GM12878 (cell line): ENCODE results near the gene TMEM255B. TPM values are rescaled to one million over a fixed set of nuclear protein-coding genes. Genes with fewer than 3 reads are reported as not detected.

ENCODE experiments used
- ATAC-seq: fragments of 200-7000 bp; cut with Tn5 transposase; 3 replicates; pipeline ENCODE4 v1.9.1; 2020; ENCODE audit warnings: mild to moderate bottlenecking, moderate library complexity
- BruUV-seq: library from RNA; stranded (reverse); fragments of 400-500 nt; replicated peaks from 2 replicates; lab custom pipeline; 2021; lab: Mats Ljungman, UMichigan
- CTCF ChIA-PET: fragments of 300-600 bp; sonication (Branson Sonifier 250); formaldehyde crosslinking; extraction: SDS; loops from one replicate; lab custom pipeline; 2021; ENCODE audit warnings: inconsistent platforms; lab: Yijun Ruan, JAX
- POLR2A ChIA-PET: fragments of 350-600 bp; formaldehyde crosslinking; extraction: SDS; loops from one replicate; lab custom pipeline; 2021; ENCODE audit warnings: inconsistent platforms; lab: Charles Lee
- RAD21 ChIA-PET: fragments of 300-600 bp; sonication (Branson Sonifier 250); formaldehyde crosslinking; loops from one replicate; lab custom pipeline; 2023; ENCODE audit warnings: antibody characterized with exemption; ENCODE audit not compliant: unreplicated experiment; lab: Charles Lee
- SMC1A ChIA-PET: fragments of 300-600 bp; sonication (Branson Sonifier 250); formaldehyde crosslinking; loops from one replicate; lab custom pipeline; 2023; ENCODE audit not compliant: unreplicated experiment, uncharacterized antibody; lab: Charles Lee
- DNase-seq: peaks from one replicate; pipeline ENCODE4 v3.0.0-alpha.2; 2011; ENCODE audit warnings: low read depth, low spot score
- FAIRE-seq: peaks from 3 replicates; lab custom pipeline; 2011; peaks lifted over from hg19 to GRCh38; lab: Jason Lieb, UNC
- H2AFZ ChIP-seq: 2 replicates; pipeline ENCODE4 v1.6.0; 2011; ENCODE audit warnings: low read depth, low read length, control low read depth; ENCODE audit not compliant: control insufficient read depth
- H3K27ac ChIP-seq: 2 replicates; pipeline ENCODE4 v1.5.1; 2011; ENCODE audit warnings: control low read depth; ENCODE audit not compliant: control insufficient read depth, insufficient read depth
- H3K27me3 ChIP-seq, 2 experiments: replicated peaks in 1 of 2; 2 replicates each; pipeline versions ENCODE4 v1.6.0 to v1.6.1; 2011; ENCODE audit warnings: low read length in 1 of 2; ENCODE audit not compliant: control insufficient read depth in 2 of 2, insufficient read depth in 2 of 2
- H3K36me3 ChIP-seq, 2 experiments: 2 replicates each; pipeline ENCODE4 v1.5.1; 2011; ENCODE audit warnings: low read length in 1 of 2; ENCODE audit not compliant: control insufficient read depth in 2 of 2, insufficient read depth in 2 of 2
- H3K4me1 ChIP-seq: 2 replicates; pipeline ENCODE4 v1.6.1; 2011; ENCODE audit warnings: mild to moderate bottlenecking, low read length, moderate library complexity, mixed read lengths; ENCODE audit not compliant: control insufficient read depth, insufficient read depth
- H3K4me2 ChIP-seq: 2 replicates; pipeline ENCODE4 v1.6.0; 2011; ENCODE audit warnings: control low read depth; ENCODE audit not compliant: control insufficient read depth, insufficient read depth
- H3K4me3 ChIP-seq: fragments of 200-600 bp; sonication (generic); 2 replicates; pipeline ENCODE4 v1.5.1; 2016
- H3K79me2 ChIP-seq: 2 replicates; pipeline ENCODE4 v1.6.0; 2011; ENCODE audit warnings: low read length; ENCODE audit not compliant: control insufficient read depth, insufficient read depth
- H3K9ac ChIP-seq: 2 replicates; pipeline ENCODE4 v1.8.0; 2011; ENCODE audit warnings: low read length, control low read depth, mixed read lengths; ENCODE audit not compliant: control insufficient read depth, insufficient read depth
- H3K9me3 ChIP-seq: replicated peaks from 3 replicates; pipeline ENCODE4 v1.5.1; 2011; ENCODE audit warnings: mild to moderate bottlenecking, low read length; ENCODE audit not compliant: control insufficient read depth, insufficient read depth
- H4K20me1 ChIP-seq: 2 replicates; pipeline ENCODE4 v1.6.0; 2011; ENCODE audit not compliant: control insufficient read depth, insufficient read depth
- BMI1 ChIP-seq: fragments of 450-650 bp; IDR thresholded peaks from 2 replicates; pipeline ENCODE4 v1.6.1; 2016; ENCODE audit warnings: mild to moderate bottlenecking, moderate library complexity, borderline replicate concordance
- CREB1 ChIP-seq: IDR thresholded peaks from 2 replicates; pipeline ENCODE4 v1.6.1; 2012; ENCODE audit warnings: low read depth, mild to moderate bottlenecking, inconsistent platforms
- GATAD2B ChIP-seq: fragments of 450-650 bp; conservative IDR thresholded peaks from 2 replicates; pipeline ENCODE4 v1.6.1; 2017; ENCODE audit warnings: low read depth, mild to moderate bottlenecking, moderate library complexity
- JUNB ChIP-seq: IDR thresholded peaks from 2 replicates; pipeline ENCODE4 v1.6.1; 2016; ENCODE audit warnings: antibody characterized with exemption, mild to moderate bottlenecking
- MEF2B ChIP-seq: fragments of 450-650 bp; IDR thresholded peaks from 2 replicates; pipeline ENCODE4 v1.6.1; 2018; ENCODE audit warnings: mild to moderate bottlenecking, moderate library complexity; ENCODE audit not compliant: partially characterized antibody, poor library complexity, severe bottlenecking
- NFYB ChIP-seq: IDR thresholded peaks from 2 replicates; pipeline ENCODE4 v1.6.1; 2011; ENCODE audit warnings: low read depth, mild to moderate bottlenecking, low read length, improper control_type of control experiment, moderate library complexity; ENCODE audit not compliant: insufficient read depth
- POLR2AphosphoS2 ChIP-seq: IDR thresholded peaks from 2 replicates; pipeline ENCODE4 v1.6.1; 2011; ENCODE audit warnings: low read depth, mild to moderate bottlenecking, low read length, improper control_type of control experiment, moderate library complexity
- POLR2AphosphoS5 ChIP-seq: IDR thresholded peaks from 2 replicates; pipeline ENCODE4 v1.6.1; 2011; ENCODE audit warnings: mild to moderate bottlenecking, low read length, inconsistent platforms
- RB1 ChIP-seq: fragments of 450-650 bp; formaldehyde crosslinking; IDR thresholded peaks from 2 replicates; pipeline ENCODE4 v1.6.1; 2017; ENCODE audit warnings: mild to moderate bottlenecking, borderline replicate concordance
- STAT1 ChIP-seq: fragments of 450-650 bp; conservative IDR thresholded peaks from 2 replicates; pipeline ENCODE4 v1.6.1; 2014; ENCODE audit warnings: antibody characterized with exemption, mild to moderate bottlenecking
- ZNF622 ChIP-seq: fragments of 450-650 bp; IDR thresholded peaks from 2 replicates; pipeline ENCODE4 v1.6.1; 2017; ENCODE audit warnings: mild to moderate bottlenecking, inconsistent platforms
- ZSCAN29 ChIP-seq: fragments of 450-650 bp; IDR thresholded peaks from 2 replicates; pipeline ENCODE4 v1.6.1; 2017; ENCODE audit warnings: mild to moderate bottlenecking, moderate library complexity
- WGBS: methylation state at CpG from one replicate; pipeline ENCODE4 v1.1.6; 2016; ENCODE audit warnings: low lambda C conversion rate; ENCODE audit not compliant: insufficient replicate concordance, insufficient coverage; ENCODE audit errors: missing lambda C conversion rate; 5-methylcytosine and 5-hydroxymethylcytosine counted together
- in situ Hi-C: fragments of 300-500 bp; cut with MboI; formaldehyde crosslinking; loops from 9 replicates; pipeline ENCODE4 v1.14.3; 2018; ENCODE audit warnings: mixed read lengths
- intact Hi-C: fragments of 100-400 bp; cut with micrococcal nuclease; formaldehyde crosslinking; loops from one replicate; pipeline ENCODE4 v1.14.2; 2022; ENCODE audit not compliant: unreplicated experiment
- polyA plus RNA-seq, 11 experiments: library from polyadenylated mRNA; depleted of rRNA in 4 of 11; unstranded in 6 of 11; stranded (reverse) in 5 of 11; fragments of >200 nt; fragmentation: Nextera tagmentation in 4 of 11; fragmentation: Illumina TruSeq in 1 of 11; extraction: Ambion mirVana in 4 of 11; extraction: Trizol in 1 of 11; gene quantifications; 1 replicate in 1 of 11; 2 replicates in 10 of 11; pipeline versions ENCODE4 v1.2.1 to v1.2.3, GENCODE V29; 2011 to 2016; ENCODE audit warnings: inconsistent platforms in 2 of 11, missing spikeins in 2 of 11, low read depth in 1 of 11
- total RNA-seq, 4 experiments: library from RNA; depleted of rRNA in 3 of 4; stranded (reverse); fragments of >200 nt in 3 of 4; fragmentation: Illumina TruSeq in 1 of 4; extraction: Trizol in 1 of 4; gene quantifications; 2 replicates each; pipeline versions ENCODE4 v1.2.1 to v1.2.3, GENCODE V29; 2013 to 2021
- TF ChIP-seq, protein P1 (sequence below): IDR thresholded peaks from 2 replicates; pipeline ENCODE4 v1.6.1; 2012; ENCODE audit warnings: low read length, inconsistent platforms
- TF ChIP-seq, protein P2 (sequence below): fragments of 150-350 bp; IDR thresholded peaks from 2 replicates; pipeline ENCODE4 v1.6.1; 2014; ENCODE audit warnings: mild to moderate bottlenecking, low read depth, low read length

The TMEM255B gene
- total and polyA plus RNA-seq, 10 of the 15 experiments (the other 5 are each of a cell fraction or from before 2014, with no cell fraction given): 0.04 to 0.62 (median 0.13) TPM; not detected in 3

DNA sequence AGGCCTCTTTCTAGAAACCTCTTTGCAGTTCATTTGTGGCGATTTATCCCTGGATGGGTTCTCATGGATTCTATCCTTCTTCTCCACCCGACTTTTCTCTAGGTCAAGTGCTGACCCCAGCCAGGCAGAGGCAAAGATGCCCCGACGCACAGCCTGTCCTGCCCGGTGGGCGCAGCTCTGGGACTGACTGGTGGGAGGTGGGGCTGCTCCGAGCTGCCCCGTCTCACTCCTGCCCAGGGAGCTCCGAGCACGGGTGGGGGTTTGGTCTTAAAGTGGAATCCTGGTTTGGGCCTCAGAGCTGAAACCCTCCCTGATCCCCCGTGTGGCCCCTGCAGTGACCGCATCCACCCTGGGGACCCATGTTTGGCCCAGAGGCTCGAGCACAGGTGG lies 60.3 kb downstream of the TMEM255B start:
- POLR2A ChIA-PET: interaction anchor here (0.5 kb wide), 1 partner anchor 499 kb away, joined by 8 read pairs; no protein-coding TSS in a partner anchor
- Histone ChIP-seq H3K36me3 (no peaks in the 10 kb centered on the region), H3K9me3 (no peaks in the 10 kb centered on the region), H3K27me3 (no peaks in the 10 kb centered on the region), H3K4me3 (no peak overlapping the region), H3K79me2 (no peaks in the 10 kb centered on the region; the same call in 1 of the 2 replicates), H4K20me1 (no peaks in the 10 kb centered on the region), H3K4me2 (no peak overlapping the region)
- RAD21 ChIA-PET: no interaction called here
- intact Hi-C loops: loop anchor here (10.0 kb wide), 1 partner anchor 325 kb away; no protein-coding TSS in a partner anchor
- CTCF ChIA-PET: no interaction called here
- TF ChIP-seq MEF2B: no peak
- TF ChIP-seq, all 136 proteins: peak for 0
- no peak for FAIRE-seq
- SMC1A ChIA-PET: no interaction called here
- in situ Hi-C loops: no loop called here
- DNase-seq: no peak
- BruUV-seq: no TSS peak
- Histone ChIP-seq H3K4me1 (no peaks in the 10 kb centered on the region), H2AFZ (no peak overlapping the region), H3K27ac (no peak overlapping the region), H3K9ac (no peak overlapping the region)
- 71% methylated on average over 13 of the region's 13 CpGs for WGBS
- ATAC-seq: no peak

GRCh38 chr13:113819731-113820715 lies 61.0 kb downstream of the TMEM255B start:
- Histone ChIP-seq H2AFZ (no peak overlapping the region), H3K4me2 (no peak overlapping the region), H3K4me1 (no peaks in the 10 kb centered on the region), H3K4me3 (no peak overlapping the region), H3K27me3 (no peaks in the 10 kb centered on the region), H3K9me3 (no peaks in the 10 kb centered on the region), H3K27ac (no peak overlapping the region), H3K79me2 (no peaks in the 10 kb centered on the region; the same call in 1 of the 2 replicates), H4K20me1 (no peaks in the 10 kb centered on the region), H3K9ac (no peak overlapping the region), H3K36me3 (no peaks in the 10 kb centered on the region)
- FAIRE-seq: no peak
- 91% methylated on average over 52 of the region's 52 CpGs for WGBS
- BruUV-seq: no TSS peak
- POLR2A ChIA-PET: no interaction called here
- RAD21 ChIA-PET: no interaction called here
- in situ Hi-C loops: no loop called here
- no peak for DNase-seq
- no peak for ATAC-seq
- SMC1A ChIA-PET: no interaction called here
- CTCF ChIA-PET: no interaction called here
- intact Hi-C loops: loop anchor here (10.0 kb wide), 1 partner anchor 325 kb away; no protein-coding TSS in a partner anchor
- TF ChIP-seq POLR2AphosphoS2: no peak
- TF ChIP-seq, protein P1, sequence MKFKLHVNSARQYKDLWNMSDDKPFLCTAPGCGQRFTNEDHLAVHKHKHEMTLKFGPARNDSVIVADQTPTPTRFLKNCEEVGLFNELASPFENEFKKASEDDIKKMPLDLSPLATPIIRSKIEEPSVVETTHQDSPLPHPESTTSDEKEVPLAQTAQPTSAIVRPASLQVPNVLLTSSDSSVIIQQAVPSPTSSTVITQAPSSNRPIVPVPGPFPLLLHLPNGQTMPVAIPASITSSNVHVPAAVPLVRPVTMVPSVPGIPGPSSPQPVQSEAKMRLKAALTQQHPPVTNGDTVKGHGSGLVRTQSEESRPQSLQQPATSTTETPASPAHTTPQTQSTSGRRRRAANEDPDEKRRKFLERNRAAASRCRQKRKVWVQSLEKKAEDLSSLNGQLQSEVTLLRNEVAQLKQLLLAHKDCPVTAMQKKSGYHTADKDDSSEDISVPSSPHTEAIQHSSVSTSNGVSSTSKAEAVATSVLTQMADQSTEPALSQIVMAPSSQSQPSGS: no peak
- TF ChIP-seq, protein P2, sequence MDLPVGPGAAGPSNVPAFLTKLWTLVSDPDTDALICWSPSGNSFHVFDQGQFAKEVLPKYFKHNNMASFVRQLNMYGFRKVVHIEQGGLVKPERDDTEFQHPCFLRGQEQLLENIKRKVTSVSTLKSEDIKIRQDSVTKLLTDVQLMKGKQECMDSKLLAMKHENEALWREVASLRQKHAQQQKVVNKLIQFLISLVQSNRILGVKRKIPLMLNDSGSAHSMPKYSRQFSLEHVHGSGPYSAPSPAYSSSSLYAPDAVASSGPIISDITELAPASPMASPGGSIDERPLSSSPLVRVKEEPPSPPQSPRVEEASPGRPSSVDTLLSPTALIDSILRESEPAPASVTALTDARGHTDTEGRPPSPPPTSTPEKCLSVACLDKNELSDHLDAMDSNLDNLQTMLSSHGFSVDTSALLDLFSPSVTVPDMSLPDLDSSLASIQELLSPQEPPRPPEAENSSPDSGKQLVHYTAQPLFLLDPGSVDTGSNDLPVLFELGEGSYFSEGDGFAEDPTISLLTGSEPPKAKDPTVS: no peak
- TF ChIP-seq GATAD2B: no peak
- TF ChIP-seq CREB1: no peak
- no peak for TF ChIP-seq BMI1
- no peak for TF ChIP-seq NFYB
- TF ChIP-seq JUNB: no peak
- no peak for TF ChIP-seq ZSCAN29
- TF ChIP-seq RB1: no peak
- TF ChIP-seq POLR2AphosphoS5: no peak
- no peak for TF ChIP-seq STAT1
- TF ChIP-seq ZNF622: no peak
